Erythroblast (primary cell): ENCODE measurements around the gene KITLG.
"Not testable (repeated sequence)": the region's sequence is repeated elsewhere in the genome, so short reads cannot be mapped to it uniquely, and the experiment has no call there.

Experiments
- DNase-seq, 2 experiments: peaks; one replicate each; lab custom pipeline; 2025; lab: John Stamatoyannopoulos, UW
- GATA1 ChIP-seq: IDR thresholded peaks from 2 replicates; pipeline ENCODE4 v1.6.1; 2011; ENCODE audit warnings: low read depth, mild to moderate bottlenecking, control low read depth, low read length, moderate library complexity
- POLR2A ChIP-seq: IDR thresholded peaks from 2 replicates; pipeline ENCODE4 v1.6.1; 2011; ENCODE audit warnings: mild to moderate bottlenecking, low read length

KITLG gene, protein sequence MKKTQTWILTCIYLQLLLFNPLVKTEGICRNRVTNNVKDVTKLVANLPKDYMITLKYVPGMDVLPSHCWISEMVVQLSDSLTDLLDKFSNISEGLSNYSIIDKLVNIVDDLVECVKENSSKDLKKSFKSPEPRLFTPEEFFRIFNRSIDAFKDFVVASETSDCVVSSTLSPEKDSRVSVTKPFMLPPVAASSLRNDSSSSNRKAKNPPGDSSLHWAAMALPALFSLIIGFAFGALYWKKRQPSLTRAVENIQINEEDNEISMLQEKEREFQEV

DNA sequence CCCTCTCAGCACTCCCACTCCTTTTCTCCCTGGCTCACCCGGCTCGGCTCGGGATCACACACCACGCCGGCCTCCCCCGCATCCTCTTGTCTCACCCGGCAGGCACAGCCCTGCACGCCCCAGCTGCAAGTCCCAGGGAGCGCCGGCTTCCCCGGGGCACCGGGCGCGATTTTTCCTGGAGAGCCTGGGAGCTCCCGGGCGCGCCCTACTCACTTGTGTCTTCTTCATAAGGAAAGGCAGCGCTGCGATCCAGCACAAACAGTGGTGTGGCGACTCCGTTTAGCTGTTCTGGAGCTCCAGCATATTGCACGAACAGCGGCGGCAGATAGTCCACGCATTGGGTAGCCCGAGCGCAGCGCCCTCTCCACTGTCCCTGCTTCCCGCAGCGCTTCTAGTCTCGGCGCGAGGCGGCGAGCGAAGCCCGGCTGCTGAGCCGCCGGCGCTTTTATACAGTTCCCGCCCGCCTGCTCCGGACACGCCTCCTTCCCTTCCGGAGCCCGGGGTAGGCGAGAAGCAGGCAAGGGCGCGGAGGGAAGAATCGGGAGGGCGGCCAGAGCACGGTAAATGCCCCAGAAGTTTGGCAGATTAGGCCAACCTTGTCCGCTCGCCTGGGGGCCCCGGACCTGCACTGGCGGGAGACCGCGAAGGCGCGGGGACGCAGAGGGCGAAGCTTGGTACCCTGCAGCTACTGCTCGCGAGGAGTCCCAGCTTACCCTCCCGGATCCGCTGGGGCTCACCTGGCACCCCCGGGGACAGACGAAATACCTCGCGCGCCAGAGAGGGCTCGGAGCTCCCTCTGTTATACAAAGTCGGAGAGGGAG, at the start of gene KITLG:
Gene KITLG, minus strand, starts transcription at position 421 of the 821 bp plus-strand sequence. Its CDS starts 193 bp downstream, at position 228.
- peak; percentile 50 to 65 for DNase-seq
- TF ChIP-seq GATA1, result no peak
- TF ChIP-seq POLR2A, result no peak

DNA sequence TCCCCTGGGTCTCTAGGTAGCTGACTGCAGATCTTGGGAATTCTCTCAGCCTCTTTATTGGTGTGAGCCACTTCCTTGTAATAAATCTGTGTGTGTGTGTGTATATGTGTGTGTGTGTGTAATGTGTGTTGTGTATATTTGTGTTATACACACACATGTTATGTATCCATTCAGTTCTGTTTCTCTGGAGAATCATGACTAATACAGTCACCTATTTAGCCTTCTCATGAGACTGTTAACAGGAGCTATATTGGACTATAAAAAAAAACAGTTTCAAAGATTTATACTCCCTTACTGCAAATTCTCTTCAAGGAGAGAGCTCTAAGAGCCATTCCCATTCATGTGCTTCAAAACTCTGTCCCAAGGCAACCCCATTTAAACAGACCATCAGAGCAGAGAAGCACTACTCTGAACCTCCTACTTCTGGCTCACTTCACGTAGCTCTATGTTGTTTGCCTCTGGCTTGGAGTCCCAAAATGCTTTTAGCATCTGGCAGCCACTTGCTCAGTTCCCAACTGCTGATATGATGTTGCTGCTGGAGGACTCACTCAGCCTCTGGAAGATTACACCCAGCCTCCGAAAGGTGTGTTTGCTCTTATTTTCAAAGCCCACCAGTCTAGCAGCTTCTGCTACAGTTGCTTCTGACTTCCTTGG, 48.7 kb upstream of the KITLG start:
- TF ChIP-seq GATA1, result no peak
- no peak for TF ChIP-seq POLR2A
- DNase-seq, result no peak

DNA sequence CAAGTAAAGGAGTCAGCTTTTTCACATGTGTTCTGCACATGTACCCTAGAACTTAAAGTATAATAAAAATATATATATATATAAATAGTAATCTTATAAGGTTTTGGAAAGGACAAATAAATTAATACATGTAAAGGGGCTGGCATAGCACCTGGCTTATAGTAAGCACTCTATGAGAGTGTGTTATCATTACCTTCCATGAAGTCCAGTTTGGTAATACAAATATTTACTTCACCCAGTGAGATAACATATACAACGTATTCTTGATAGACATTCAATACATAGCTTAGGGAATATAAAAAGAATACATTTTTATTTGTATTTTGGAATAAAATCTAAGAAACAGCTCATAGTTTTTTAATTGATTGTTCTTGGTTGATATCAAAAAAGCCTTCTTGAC, 47.8 kb upstream of the KITLG start:
- not testable (repeated sequence) for DNase-seq

DNA sequence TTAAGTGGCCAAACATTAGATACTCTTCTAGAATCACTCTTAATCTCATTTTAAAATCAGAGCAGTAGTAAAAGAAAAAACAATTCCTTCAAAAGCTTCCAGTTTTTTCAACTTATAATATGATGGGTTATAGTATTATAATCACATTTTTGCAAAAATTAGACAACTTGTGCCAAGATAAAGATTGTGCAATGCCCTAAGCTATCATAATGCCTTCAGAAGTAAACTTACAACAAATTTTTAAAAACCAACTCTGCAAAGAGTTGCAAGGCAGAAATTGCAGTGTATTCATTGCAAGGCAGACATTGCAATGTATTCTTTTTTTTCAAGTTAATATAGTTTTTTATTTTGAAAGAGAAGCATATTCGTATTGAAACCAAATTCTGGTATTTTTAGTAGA, 47.2 kb upstream of the KITLG start:
- no peak for DNase-seq
- TF ChIP-seq POLR2A, result no peak
- TF ChIP-seq GATA1, result no peak

DNA sequence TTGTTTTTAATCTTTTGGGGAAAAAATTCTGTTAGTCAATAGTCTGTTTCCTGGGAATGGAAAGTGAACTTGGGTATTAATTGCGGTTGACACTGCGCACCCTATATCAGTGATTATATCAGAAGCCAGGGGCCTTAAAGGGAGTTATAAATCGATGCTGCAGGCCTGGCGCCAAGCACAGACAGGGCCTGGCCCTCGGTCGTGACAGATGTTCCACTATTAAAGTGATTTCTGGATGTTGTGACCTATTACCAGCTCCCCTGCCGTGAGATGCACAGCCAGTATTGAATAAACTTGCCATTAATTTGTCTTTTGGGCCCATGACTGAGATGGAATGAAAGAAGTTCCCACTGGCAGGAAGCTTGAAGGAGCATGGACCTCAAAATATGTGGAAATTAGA, 45.1 kb upstream of the KITLG start:
- DNase-seq, result no peak
- TF ChIP-seq GATA1 (no peak), POLR2A (no peak)

DNA sequence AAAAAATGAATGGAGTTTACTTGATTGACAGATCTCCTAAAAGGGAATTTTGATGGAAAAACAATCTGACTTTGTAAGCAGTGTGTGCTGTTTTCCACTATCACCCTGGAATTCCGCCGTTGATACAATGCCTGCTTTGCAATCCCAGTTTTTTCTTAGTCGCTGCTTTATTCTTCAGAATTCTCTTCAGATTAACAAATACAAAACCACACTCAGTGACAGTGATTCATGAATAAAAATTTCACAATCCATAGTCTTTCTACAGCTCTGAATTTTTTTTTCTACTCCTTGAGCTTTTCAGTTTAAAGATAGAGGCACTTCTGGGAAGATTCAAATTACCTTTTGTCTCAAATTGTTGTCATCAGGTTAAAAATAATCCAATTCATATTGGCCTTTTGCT, 44.6 kb upstream of the KITLG start:
- DNase-seq, result no peak
- TF ChIP-seq POLR2A, result no peak
- TF ChIP-seq GATA1, result no peak

DNA sequence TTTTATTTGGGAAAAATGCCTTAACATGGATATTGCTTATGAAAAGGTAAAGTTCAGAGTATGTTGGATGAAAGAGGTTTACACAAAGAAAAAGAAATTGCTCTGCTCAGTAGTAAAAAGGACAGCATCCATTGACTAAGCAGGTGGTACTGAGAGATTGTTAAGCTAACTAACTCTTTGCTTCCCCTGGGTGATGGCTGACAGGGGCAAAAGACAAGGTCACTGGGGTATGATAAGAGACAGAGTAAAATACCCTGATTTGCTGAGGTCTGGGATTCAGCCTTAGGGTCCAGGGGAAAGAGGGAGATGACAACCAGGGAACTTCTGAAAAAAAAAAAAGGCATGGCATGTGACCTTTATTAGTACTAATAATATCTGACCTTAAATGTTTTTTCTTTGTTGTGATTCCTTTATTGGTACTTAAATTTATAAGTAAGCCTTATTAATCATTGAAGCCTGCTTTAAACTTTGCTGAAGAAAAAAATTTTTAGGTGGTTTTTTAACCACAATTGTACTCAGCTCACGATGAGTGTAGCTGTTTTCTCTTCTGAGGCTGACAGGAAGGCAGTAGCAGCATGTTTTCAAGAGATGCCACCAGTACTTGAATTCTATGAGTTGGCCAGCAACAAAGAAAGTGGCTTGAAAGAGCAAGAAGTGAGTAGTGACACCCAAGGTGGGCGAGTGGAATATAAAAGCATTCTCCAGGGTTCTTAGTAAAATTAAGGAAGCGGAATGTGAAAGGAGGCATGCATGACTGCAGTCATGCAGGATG, 43.7 kb upstream of the KITLG start:
- TF ChIP-seq GATA1, result no peak
- no peak for TF ChIP-seq POLR2A
- no peak for DNase-seq

DNA sequence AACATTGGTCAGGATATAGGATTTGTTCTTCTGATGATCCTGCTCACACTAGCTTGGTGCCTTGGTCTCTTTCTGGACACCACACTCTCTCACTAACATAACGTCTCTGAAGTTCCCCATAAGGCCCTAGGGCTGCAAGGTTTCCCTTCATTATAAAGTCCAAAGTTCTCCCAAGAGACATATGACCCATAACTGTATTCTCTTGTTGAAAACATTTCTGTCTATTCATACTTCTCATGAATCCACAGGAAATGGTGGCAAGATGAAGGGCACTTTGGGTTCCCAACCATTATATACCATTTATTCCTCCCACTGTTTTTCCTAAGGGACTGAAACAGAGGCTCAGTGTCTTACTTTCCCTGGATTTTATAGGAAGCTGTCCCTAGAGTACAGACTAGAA, 37.1 kb upstream of the KITLG start:
- no peak for DNase-seq
- TF ChIP-seq POLR2A (no peak), GATA1 (no peak)

DNA sequence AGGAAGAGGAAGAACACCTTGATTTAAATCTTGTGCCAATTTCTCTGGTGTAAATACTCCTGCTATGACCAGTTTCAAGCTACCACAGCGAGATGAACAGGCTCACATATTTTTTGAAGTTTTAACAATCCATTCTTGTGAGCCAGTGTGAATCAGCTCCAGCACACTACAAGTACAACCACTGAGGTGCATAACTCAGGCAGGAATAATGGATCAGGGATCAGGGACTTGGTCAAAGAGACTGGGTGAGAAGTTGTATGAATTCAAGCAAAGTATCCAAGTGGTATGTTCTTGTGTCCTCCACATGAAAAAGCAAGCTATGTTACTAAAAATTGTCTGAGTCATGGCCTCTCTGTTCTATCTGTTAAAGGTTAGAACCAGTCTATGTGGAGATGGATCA, 35.2 kb upstream of the KITLG start:
- DNase-seq, result no peak
- TF ChIP-seq POLR2A (no peak), GATA1 (no peak)

DNA sequence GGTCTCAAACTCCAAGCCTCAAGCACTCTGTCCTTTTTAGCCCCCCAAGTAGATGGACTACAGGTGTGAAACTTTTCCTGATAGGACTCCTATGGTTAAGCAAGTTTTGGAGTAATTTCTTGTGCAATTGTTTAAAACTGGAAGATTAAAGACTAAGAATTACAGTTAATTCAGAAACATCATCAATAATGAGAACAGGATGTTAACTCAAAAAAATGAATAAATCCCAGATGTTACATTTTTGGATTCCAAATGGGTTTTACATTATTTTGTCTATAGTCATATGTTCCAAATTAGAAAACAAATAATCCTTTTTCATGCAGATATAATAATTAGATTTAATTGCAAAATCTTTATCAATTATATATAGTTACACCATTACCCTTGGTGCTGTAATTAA, 24.4 kb upstream of the KITLG start:
- TF ChIP-seq GATA1, result no peak
- TF ChIP-seq POLR2A, result no peak
- no peak for DNase-seq

DNA sequence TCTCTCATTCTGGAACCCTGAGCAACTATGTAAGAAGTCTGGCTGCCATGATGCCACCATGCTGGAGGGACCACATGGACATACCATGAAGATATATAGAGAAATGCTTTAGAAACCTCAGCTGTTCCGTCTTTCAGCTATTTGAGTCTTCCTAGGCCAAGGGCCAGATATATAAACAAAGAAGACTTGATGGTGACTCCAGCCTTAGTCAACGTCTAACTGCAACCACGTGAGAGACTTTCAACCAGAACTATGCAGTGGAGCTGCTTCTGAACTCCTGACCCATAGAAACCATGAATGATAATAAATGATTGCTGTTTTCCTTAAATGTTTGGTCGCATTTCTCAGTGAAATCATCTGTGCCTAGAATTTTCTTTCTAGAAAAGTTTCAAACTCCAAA, 20.0 kb upstream of the KITLG start:
- DNase-seq, result no peak
- TF ChIP-seq GATA1, result no peak
- no peak for TF ChIP-seq POLR2A

DNA sequence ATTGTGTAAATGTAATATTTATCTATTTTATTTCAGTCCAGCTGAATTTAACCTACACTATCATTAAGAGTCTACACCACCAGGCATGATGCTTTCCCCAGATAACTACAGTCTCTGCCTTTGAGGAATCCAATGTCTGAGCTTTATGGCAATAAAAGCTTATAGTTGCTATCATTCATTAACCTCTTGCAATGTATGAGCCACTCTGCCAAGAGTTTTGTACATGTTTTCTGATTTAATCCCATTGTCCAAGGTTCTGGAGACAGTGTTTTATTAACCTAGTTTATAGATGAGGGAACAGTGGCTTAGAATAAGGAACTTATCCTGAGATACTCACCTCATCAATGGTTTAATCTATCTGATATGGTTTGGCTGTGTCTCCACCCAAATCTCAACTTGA, 17.1 kb upstream of the KITLG start:
- DNase-seq, result no peak
- TF ChIP-seq GATA1 (no peak), POLR2A (no peak)

DNA sequence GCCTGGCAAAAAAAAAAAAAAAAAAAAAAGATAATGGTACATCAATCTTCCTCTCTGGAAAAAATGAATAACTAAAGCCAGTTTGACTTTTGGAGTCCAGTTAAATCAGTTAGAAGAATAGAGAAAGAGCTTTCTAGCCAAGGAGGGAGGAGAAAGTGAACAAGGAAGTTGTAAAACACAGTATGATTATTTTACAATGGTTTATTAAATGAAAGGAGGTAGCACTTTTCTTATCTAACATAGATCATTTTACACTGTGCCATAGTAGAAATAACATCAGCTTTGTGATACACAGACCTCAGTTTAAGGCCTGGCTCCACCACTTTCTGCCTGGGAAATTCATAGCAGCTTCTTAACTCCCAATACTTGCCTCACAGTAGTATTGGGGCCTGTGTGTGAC, 15.4 kb upstream of the KITLG start:
- no peak for DNase-seq
- TF ChIP-seq GATA1 (no peak), POLR2A (no peak)

DNA sequence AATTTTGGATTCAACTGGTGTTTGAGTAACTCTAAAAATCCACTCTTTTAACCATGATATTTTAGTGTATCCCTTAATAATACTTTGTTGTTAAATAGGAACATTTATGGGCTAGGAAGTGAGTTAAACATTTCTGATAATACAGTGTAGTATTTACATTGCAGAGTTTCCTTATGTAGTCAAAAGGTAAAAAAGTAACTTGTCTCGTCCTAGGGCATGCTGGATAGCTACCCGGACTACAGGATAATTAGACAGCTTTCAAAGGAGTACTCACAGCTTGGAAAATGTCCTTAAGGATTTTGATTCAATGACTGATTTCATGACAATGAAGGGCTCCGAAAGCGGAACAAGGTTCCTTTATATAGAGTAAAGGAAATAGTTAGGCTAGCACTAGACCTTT, 14.5 kb upstream of the KITLG start:
- DNase-seq, result no peak

More for the DNA sequence above, 14.5 kb upstream of the KITLG start:
- TF ChIP-seq GATA1, result no peak
- no peak for TF ChIP-seq POLR2A
